H9 (cell line): ENCODE results near the gene CUBN. TPM values are rescaled to one million over a fixed set of nuclear protein-coding genes. Genes with fewer than 3 reads are reported as not detected.

Experiments used
- DNase-seq: peaks from one replicate; pipeline ENCODE4 v3.0.0-alpha.2; 2017
- H2AFZ ChIP-seq: one replicate; pipeline ENCODE4 v1.6.1; 2013; ENCODE audit warnings: mild to moderate bottlenecking, low read length, control low read depth, moderate library complexity
- H2AK5ac ChIP-seq: 2 replicates; pipeline ENCODE4 v1.6.1; 2013; ENCODE audit warnings: low read length, control low read depth, mixed read lengths; ENCODE audit not compliant: insufficient read length
- H2BK120ac ChIP-seq: one replicate; pipeline ENCODE4 v1.6.1; 2013; ENCODE audit warnings: low read depth, mild to moderate bottlenecking, low read length, control low read depth, inconsistent platforms; ENCODE audit not compliant: poor library complexity, severe bottlenecking
- H2BK12ac ChIP-seq: 2 replicates; pipeline ENCODE4 v1.6.1; 2013; ENCODE audit warnings: low read length, control low read depth, mixed read lengths, low read depth; ENCODE audit not compliant: insufficient read length
- H2BK15ac ChIP-seq: 2 replicates; pipeline ENCODE4 v1.6.1; 2013; ENCODE audit warnings: low read depth, low read length, control low read depth
- H2BK20ac ChIP-seq: one replicate; pipeline ENCODE4 v1.6.1; 2013; ENCODE audit warnings: low read depth, mild to moderate bottlenecking, low read length, control low read depth, inconsistent platforms; ENCODE audit not compliant: poor library complexity, severe bottlenecking
- H2BK5ac ChIP-seq: 2 replicates; pipeline ENCODE4 v1.6.1; 2013; ENCODE audit warnings: low read length, control low read depth, mixed read lengths; ENCODE audit not compliant: insufficient read length
- H3K14ac ChIP-seq: 2 replicates; pipeline ENCODE4 v1.6.1; 2013; ENCODE audit warnings: low read length, control low read depth; ENCODE audit not compliant: insufficient read depth
- H3K18ac ChIP-seq: 2 replicates; pipeline ENCODE4 v1.6.1; 2013; ENCODE audit warnings: low read depth, mild to moderate bottlenecking, mixed read lengths, low read length, control low read depth; ENCODE audit not compliant: insufficient read length
- H3K23ac ChIP-seq: 2 replicates; pipeline ENCODE4 v1.6.1; 2013; ENCODE audit warnings: low read length, control low read depth, mixed read lengths, low read depth; ENCODE audit not compliant: insufficient read length
- H3K23me2 ChIP-seq: 2 replicates; pipeline ENCODE4 v1.6.1; 2013; ENCODE audit warnings: low read depth, mild to moderate bottlenecking, mixed read lengths, low read length, control low read depth; ENCODE audit not compliant: insufficient read length, poor library complexity, severe bottlenecking
- H3K27ac ChIP-seq: 2 replicates; pipeline ENCODE4 v1.5.1; 2013; ENCODE audit warnings: low read length, control low read depth, mixed read lengths, low read depth; ENCODE audit not compliant: insufficient read length
- H3K27me3 ChIP-seq: 2 replicates; pipeline ENCODE4 v1.6.1; 2013; ENCODE audit warnings: low read length, control low read depth, inconsistent platforms; ENCODE audit not compliant: insufficient read depth
- H3K4ac ChIP-seq: 2 replicates; pipeline ENCODE4 v1.6.1; 2013; ENCODE audit warnings: low read depth, mild to moderate bottlenecking, control low read depth, inconsistent platforms, low read length, moderate library complexity
- H3K4me1 ChIP-seq: 2 replicates; pipeline ENCODE4 v1.6.1; 2013; ENCODE audit warnings: low read length, control low read depth, inconsistent platforms; ENCODE audit not compliant: insufficient read depth
- H3K4me2 ChIP-seq: 2 replicates; pipeline ENCODE4 v1.6.1; 2013; ENCODE audit warnings: low read length, control low read depth, mixed read lengths; ENCODE audit not compliant: insufficient read length, insufficient read depth
- H3K56ac ChIP-seq: 2 replicates; pipeline ENCODE4 v1.6.1; 2013; ENCODE audit warnings: low read depth, mild to moderate bottlenecking, mixed read lengths, low read length, control low read depth; ENCODE audit not compliant: insufficient read length
- H3K79me1 ChIP-seq: 2 replicates; pipeline ENCODE4 v1.6.1; 2013; ENCODE audit warnings: low read depth, mild to moderate bottlenecking, moderate library complexity, low read length, control low read depth, inconsistent platforms; ENCODE audit not compliant: insufficient read depth, poor library complexity, severe bottlenecking
- H3K79me2 ChIP-seq: 2 replicates; pipeline ENCODE4 v1.6.1; 2013; ENCODE audit warnings: low read length, control low read depth, inconsistent platforms; ENCODE audit not compliant: insufficient read depth
- H3K9ac ChIP-seq: 2 replicates; pipeline ENCODE4 v1.6.1; 2013; ENCODE audit warnings: low read length, control low read depth, mixed read lengths; ENCODE audit not compliant: insufficient read length; ENCODE audit errors: extremely low read depth
- H3K9me3 ChIP-seq: one replicate; pipeline ENCODE4 v1.6.1; 2013; ENCODE audit warnings: low read depth, low read length, inconsistent platforms; ENCODE audit not compliant: control insufficient read depth
- H3T11ph ChIP-seq: one replicate; pipeline ENCODE4 v1.6.1; 2013; ENCODE audit warnings: mild to moderate bottlenecking, low read length, control low read depth, inconsistent platforms
- H4K20me1 ChIP-seq: one replicate; pipeline ENCODE4 v1.6.1; 2013; ENCODE audit not compliant: control insufficient read depth, insufficient read length, insufficient read depth
- H4K5ac ChIP-seq: 2 replicates; pipeline ENCODE4 v1.6.1; 2013; ENCODE audit warnings: low read depth, mild to moderate bottlenecking, mixed read lengths, low read length, control low read depth; ENCODE audit not compliant: insufficient read length
- H4K8ac ChIP-seq: replicated peaks from 2 replicates; pipeline ENCODE4 v1.6.1; 2013; ENCODE audit warnings: low read length, control low read depth, mixed read lengths, low read depth; ENCODE audit not compliant: insufficient read length
- H4K91ac ChIP-seq: 2 replicates; pipeline ENCODE4 v1.6.1; 2013; ENCODE audit warnings: low read depth, mild to moderate bottlenecking, moderate library complexity, mixed read lengths, low read length, control low read depth; ENCODE audit not compliant: insufficient read length
- H3K27ac Mint-ChIP-seq, 3 experiments: 2 replicates in 2 of 3; 3 replicates in 1 of 3; pipeline ENCODE4 v1.8.0; 2020 to 2021; ENCODE audit warnings: mixed read lengths in 3 of 3, mild to moderate bottlenecking in 1 of 3, moderate library complexity in 1 of 3
- H3K27me3 Mint-ChIP-seq: 2 replicates; pipeline ENCODE4 v1.8.0; 2021; ENCODE audit warnings: low read depth, mild to moderate bottlenecking, moderate library complexity, mixed read lengths
- H3K36me3 Mint-ChIP-seq, 3 experiments: 2 replicates in 2 of 3; 3 replicates in 1 of 3; pipeline ENCODE4 v1.8.0; 2020 to 2021; ENCODE audit warnings: low read depth in 3 of 3, mixed read lengths in 3 of 3; ENCODE audit not compliant: insufficient read depth in 1 of 3
- H3K4me1 Mint-ChIP-seq, 2 experiments: 2 replicates each; pipeline ENCODE4 v1.8.0; 2020; ENCODE audit warnings: mixed read lengths in 2 of 2
- H3K4me3 Mint-ChIP-seq, 2 experiments: 2 replicates in 1 of 2; 3 replicates in 1 of 2; pipeline ENCODE4 v1.8.0; 2020 to 2021; ENCODE audit warnings: mild to moderate bottlenecking in 2 of 2, mixed read lengths in 2 of 2, moderate library complexity in 1 of 2
- H3K9me3 Mint-ChIP-seq, 2 experiments: 2 replicates in 1 of 2; 3 replicates in 1 of 2; pipeline ENCODE4 v1.8.0; 2020; ENCODE audit warnings: mild to moderate bottlenecking in 2 of 2, mixed read lengths in 2 of 2, moderate library complexity in 1 of 2
- WGBS: extraction: QIAGEN DNeasy Blood & Tissue Kit; methylation state at CpG from one replicate; pipeline ENCODE4 v1.1.7; 2013; ENCODE audit warnings: missing lambda C conversion rate, low lambda C conversion rate, mixed read lengths; ENCODE audit not compliant: insufficient read length; ENCODE audit errors: extremely low coverage; 5-methylcytosine and 5-hydroxymethylcytosine counted together
- total RNA-seq: library from RNA; stranded (reverse); gene quantifications from 2 replicates; pipeline ENCODE4 v1.2.1, GENCODE V29; 2021
- TF ChIP-seq, protein P1 (sequence below): fragments of 200-600 bp; sonication (generic); conservative IDR thresholded peaks from 3 replicates; pipeline ENCODE4 v1.8.0; 2021; ENCODE audit warnings: antibody characterized with exemption, mild to moderate bottlenecking

CUBN gene
- total RNA-seq, 1 experiment from 2014 or later, result 0.26 TPM

DNA sequence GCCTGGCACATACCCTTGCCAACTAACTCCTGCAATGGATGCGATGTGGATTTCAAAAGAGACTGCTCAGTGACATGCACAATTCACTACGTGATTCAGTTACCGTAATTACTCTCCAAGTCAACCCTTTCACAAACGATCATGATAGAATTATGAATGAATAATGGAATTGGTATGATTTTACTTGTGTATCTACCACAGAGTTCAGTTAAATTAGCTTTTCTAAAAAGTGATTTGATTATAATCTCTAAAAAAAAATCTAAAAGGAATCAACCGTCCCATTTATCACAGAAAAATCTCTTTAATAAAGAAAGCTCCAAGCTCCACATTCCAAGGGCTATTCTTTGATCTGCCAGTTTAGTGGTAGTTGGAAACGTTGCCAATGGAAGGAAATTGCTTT lies 282.0 kb downstream of the CUBN start:
- Histone ChIP-seq H3K23ac (no peak overlapping the region), H3K4me2 (no peak overlapping the region), H2AK5ac (no peak overlapping the region), H3T11ph (no peak overlapping the region), H4K20me1 (no peaks in the 10 kb centered on the region), H4K8ac (no peak overlapping the region), H3K27ac (no peak overlapping the region), H2BK15ac (no peak overlapping the region), H3K23me2 (no peaks in the 10 kb centered on the region), H3K14ac (no peak overlapping the region), H3K27me3 (no peaks in the 10 kb centered on the region), H4K5ac (no peak overlapping the region), H3K79me2 (no peaks in the 10 kb centered on the region), H2AFZ (no peak overlapping the region), H3K9me3 (no peaks in the 10 kb centered on the region), H3K9ac (no peak overlapping the region), H2BK5ac (no peak overlapping the region), H2BK12ac (no peak overlapping the region), H3K56ac (no peak overlapping the region), H4K91ac (no peak overlapping the region), H2BK120ac (no peak overlapping the region), H3K18ac (no peak overlapping the region), H3K4ac (no peak overlapping the region), H3K4me1 (no peaks in the 10 kb centered on the region), H2BK20ac (no peak overlapping the region), H3K79me1 (no peaks in the 10 kb centered on the region)
- Mint-ChIP-seq H3K27ac (no peak overlapping the region), H3K4me3 (no peak overlapping the region), H3K9me3 (no peaks in the 10 kb centered on the region; a peak in 1 of 5 replicates), H3K4me1 (peaks cover 12 to 14% of the 10 kb centered on the region in 2 experiments), H3K36me3 (no peaks in the 10 kb centered on the region), H3K27me3 (no peaks in the 10 kb centered on the region)
- no peak for DNase-seq
- TF ChIP-seq, protein P1, sequence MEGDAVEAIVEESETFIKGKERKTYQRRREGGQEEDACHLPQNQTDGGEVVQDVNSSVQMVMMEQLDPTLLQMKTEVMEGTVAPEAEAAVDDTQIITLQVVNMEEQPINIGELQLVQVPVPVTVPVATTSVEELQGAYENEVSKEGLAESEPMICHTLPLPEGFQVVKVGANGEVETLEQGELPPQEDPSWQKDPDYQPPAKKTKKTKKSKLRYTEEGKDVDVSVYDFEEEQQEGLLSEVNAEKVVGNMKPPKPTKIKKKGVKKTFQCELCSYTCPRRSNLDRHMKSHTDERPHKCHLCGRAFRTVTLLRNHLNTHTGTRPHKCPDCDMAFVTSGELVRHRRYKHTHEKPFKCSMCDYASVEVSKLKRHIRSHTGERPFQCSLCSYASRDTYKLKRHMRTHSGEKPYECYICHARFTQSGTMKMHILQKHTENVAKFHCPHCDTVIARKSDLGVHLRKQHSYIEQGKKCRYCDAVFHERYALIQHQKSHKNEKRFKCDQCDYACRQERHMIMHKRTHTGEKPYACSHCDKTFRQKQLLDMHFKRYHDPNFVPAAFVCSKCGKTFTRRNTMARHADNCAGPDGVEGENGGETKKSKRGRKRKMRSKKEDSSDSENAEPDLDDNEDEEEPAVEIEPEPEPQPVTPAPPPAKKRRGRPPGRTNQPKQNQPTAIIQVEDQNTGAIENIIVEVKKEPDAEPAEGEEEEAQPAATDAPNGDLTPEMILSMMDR, result no peak
- no CpG with 5 or more reads among the region's 6 CpGs for WGBS
